Measurements from ENCODE around the gene BRD4.

Gene BRD4

DNA sequence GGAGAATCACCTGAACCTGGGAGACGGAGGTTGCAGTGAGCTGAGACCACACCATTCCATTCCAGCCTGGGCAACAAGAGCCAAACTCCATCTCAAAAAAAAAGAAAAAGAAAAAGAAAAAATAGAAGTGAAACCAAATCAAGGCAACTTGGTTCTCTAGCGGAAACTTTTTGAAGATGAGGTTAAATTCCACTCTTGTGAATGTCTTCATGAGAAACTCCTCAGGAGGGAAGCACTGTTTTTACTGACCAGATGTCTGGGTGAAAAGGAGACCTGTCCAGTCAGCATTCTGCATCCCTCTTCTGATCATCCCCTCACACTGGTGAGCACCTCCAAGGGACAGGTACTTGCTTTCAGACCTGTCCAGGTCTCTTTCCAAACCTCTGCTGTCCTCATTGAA is 15.8 kb downstream of the BRD4 start:
- DNase-seq, result no peak

DNA sequence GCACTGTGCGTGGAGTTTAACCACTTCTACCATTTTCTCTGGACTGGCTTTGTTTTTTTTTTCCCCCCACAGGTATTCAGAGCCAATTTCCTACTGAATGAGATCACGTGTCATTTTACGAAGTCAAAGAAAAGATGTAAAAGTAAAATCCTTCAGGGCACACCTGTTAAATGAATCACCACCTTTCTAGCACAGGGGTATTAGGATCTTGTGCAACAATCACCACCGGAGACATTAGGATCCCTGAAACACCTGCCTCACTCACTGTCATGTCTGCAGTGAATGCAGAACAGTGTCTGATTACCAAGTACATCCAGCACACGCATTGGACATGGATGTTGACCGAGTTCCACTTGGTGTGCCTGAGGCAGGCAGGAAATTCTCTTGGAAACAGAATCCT is 17.2 kb downstream of the BRD4 start:
- DNase-seq, result no peak

DNA sequence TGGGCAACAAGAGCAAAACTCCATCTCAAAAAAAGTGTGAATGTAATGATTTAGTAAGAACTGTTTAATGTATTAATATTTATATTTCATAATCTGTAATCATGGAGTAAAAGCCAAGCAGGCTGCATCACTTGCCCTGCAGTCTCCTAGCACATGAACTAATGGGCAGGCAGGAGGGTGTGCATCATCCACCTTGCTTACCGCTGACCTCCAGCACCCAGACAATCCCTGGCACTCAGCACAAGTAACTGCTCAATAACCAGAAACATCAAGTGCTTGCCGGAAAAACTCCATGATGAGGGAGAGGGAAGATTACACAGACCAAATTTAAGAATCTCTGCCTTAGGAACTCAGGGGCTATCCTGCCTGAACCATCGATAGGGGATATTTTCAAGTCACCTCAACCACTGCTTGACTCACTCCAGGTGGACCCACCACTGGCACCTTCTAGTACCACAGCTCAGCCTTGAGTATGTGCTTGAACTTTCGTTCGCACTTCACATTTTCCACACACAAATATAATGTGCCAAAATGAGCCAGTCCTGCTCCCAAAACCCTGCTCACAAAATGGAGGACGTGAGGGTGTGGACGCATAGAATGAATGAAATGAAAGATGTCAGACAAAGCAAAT is 18.6 kb downstream of the BRD4 start:
- no peak for DNase-seq

DNA sequence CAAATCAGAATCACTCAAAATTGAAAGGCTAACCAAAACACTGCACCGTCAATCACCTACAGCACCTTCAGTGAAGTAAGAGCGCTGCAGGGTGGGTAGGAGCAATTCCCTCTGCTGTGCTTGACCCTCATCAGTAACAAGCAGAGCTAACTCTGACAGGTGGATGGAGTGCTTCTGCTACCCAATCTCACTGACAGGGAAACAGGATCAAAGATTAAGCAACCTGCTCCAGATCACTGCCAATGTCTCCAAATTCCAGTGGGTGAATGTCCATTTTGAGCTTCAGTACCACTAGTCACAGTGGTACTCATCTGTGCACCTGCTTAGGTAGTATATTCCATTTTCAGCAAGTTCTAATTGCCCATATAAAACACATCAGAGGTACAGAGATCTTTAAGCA is 25.2 kb downstream of the BRD4 start:
- DNase-seq, result no peak

DNA sequence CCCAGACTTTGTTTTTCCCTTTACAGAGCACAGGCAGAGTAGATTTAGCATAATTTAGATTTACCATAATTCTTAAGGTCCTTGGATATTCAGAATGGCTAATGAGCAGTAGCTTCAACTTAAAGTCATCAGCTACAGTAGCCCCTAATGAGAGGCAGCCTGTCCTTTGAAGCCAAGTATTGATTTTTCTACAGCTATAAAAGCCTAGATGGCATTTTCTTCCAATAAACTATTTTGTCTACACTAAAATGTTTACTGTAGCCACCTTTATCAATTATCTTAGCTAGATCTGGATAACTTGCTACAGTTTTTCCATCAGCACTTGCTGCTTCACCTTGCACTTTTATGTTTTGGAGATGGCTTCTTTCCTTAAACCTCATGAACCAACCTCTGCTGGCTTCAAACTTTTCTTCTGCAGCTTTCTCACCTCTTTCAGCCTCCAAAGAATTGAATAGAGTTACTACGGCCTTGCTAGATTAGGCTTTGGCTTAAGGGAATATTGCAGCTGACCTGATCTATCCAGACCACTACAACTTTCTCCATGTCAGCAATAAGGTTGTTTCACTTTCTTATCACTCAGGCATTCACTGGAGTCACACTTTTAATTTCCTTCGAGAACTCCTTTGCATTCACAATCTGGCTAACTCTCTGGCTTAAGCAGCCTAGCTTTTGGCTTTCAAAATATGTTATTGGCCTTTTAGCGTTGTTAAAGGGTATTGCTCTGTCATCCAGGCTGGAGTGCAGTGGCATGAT is 26.6 kb downstream of the BRD4 start:
- DNase-seq, result no peak

DNA sequence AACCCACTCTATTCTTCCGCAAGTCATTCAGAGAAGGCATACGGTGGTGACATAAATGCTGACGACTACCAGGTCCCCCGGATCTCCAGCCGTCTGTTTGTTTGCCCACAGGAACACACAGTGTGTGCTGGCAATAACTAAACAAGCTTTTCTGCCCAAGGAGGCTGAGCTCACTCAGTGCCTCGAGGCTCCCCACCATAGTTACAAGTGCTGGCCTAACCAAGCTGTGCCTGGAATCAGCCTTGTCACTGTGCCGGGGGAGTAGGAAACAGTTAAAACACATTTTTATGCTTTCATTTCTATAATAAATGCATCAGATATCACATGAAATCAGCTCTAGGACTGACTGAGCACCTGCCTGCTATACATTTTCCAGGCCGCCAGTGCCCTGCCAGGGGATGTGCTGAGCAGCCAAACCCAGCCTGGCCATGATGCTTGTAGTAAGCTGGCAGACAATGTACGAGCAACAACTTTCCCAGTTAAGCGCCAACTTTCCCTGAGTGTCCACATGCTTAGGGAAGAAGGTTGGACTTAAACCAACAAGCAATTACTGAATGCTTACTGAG is 28.1 kb downstream of the BRD4 start:
- peak in 15 of 58 donors; percentile 13 to 59 (median 28) for DNase-seq

DNA sequence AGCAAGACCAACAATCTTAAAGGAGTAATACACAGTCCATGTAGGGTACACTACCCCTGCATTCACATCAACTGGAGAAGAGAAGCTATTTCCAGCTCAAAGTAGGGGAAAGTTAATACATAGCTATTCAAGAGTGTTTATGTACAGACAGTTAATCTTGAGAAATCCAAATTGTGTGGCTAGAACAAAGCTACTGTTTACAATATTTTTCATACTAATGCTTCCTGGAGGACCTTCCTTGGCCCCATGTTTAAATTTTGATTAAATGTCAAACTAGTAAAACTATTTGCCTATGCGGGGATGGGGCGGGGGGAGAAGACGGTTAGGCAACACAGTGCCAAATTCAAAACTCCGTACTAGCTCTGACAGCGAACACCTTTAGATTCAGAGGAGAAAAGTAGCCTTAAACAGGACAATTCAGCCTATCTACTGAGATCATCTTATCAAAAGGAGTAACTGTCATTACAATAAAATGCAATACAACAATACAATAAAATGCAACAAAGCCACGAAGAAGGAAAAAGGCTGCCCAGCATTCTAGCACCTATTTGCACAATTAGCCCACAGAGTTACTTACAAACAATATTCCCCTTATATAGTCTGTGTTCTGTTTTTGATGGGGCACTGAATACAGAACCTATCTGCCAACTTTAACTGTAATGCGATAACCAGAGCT is 29.1 kb downstream of the BRD4 start:
- no peak for DNase-seq

DNA sequence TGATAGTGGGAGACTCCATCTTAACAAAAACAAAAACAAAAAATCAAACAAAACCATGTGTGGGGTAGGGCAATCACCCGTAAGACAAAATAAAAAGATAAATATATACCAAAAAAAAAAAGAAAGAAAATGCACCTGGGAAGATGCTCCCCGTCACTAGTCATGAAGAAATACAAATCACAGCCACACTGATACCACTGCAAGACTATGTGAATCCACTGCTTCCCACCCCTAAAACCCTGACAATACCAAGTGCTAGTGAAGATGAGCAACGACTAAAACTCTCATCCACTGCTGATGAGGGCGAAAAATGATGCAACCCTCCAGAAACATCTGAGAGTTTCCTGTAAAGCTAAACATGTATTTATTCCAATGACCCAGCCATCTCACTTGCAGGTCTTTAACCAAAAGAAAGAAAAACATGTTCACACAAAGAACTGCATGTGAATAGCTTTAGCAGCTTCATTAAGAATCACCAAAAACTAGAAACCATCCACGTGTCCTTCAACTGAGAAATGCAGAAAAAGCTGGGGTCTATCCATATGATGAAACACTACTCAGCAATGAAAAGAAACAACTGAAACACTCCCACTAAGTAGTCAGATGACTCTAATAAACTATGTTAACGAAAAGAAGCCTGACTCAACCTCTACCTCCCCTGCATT is 31.7 kb downstream of the BRD4 start:
- DNase-seq, result no peak

DNA sequence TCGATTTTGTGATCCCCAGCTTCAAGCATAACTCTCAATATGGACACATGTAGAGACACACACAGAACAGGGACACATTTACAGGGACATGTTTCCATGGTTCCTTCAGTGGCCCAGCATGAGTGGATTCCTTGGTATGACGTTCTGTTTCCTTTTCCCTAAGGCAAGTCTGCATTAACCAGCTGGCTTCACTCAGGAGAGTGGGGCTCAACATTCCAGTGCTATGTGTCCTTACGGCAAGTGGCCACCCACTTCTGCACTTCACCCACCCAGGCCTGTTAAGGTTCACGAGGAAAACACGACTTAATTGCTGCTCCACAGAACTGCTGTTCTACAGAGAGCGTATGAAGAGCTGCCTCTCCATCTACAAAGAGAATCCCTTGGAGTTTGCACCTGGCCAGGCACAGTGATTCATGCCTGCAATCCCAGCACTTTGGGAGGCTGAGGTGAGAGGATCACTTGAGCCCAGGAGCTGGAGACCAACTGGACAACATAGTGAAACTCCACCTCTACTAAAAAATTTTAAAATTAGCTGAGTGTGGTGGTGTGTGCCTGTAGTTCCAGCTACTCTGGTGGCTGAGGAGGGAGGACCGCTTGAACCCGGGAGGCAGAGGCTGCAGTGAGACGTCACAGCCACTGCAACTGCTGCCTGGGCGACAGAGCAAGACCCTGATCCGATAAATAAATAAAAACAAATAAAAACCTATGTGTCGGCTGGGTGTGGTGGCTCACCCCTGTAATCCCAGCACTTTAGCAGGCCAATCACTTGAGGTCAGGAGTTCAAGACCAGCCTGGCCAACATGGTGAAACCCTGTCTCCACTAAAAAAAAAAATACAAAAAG is 32.5 kb downstream of the BRD4 start:
- no peak for DNase-seq

DNA sequence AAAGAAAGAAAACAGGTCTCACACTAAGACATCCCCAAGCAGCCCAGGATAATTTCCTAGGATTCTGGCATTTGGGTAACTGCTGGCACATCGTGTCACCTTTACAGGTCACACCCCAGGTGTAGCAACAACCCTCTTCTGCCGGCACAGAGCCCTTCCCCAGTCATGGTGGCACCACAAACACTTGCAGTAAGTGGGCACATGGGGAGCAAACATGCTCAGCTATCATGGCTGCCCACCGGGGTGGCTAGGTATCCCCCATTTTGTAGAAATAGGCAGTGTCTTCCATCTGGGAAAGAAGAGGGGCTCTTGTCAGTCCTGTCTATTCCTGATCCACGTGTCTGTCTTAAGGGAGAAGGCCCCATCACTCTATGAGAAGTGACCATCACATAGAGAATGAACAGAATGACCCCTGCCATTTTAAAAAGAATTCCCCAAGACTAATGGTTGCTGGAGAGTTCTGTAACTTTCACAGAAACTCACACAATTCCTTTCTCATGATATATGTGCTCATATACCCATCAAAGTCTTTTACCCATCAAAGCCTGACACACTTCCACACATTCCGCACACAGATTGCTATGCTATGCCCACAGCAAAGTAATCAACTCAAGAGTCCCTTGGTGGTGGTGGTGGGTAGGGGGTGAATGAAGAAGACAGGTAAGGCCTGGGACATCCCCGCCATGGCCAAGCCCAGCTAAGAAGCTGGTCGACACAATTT is 33.3 kb downstream of the BRD4 start:
- DNase-seq, result no peak

DNA sequence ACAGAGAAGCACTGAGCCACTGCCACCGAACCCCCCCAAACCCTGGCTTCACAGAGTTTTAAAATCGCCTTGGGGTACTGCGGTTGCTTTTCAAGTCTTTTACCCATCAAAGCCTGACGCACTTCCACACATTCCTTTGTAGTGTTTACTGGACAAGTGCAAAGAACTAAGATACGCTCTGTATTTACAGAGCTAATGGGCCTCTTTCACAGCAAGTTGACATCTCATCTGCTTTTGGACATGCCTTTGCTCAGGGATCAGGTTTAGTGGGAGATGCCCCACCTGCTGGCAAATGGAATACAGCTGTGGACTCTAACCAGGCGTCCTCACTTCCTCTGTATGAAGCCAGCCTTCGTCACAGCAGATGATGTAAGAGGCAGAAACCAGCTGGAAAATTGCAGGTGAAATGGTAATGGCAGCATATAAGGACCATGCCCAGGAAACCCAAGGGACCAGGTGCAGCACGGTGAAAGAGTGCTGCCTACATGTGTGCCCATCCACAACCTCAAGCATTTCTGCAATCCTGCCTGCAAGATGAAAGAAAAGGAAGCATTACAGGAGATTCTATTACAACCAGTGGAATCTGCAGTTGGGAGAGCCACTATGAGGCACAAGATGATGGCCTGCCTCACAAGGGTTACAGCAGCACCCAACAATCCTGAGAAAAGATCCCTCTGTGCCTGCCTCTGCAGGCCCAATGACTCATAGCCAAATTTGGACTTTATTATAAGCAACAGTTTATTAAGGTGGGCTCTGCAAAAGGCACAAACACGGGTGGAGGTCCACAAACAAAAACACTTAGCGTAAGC is 34.7 kb downstream of the BRD4 start:
- no peak for DNase-seq

DNA sequence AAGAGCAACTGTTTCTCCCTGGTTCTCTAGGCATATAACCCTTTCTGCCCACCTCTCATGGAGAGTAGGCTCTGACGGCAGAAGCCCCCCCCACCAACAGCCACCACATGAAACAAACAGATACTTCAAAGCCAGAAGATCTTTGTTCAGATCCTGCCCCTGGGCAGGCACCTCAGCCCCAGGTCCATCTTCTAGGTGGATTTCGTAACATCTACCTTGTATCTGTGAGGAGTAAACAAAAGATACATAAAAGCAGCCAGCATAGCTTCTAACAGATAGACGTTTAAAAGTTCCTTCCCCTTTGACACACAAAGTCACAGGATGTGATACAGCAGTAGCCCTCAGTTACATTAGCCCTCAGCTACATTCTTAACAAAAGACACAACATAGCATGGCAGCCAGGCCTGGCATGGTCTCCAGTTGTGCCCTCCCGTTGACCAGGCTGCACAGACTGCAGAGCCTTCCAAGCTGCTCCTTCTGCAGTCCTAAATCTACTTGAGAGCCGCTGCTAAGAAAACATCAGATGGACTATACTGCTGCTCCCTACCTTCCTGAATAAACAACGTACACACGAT is 35.4 kb downstream of the BRD4 start:
- DNase-seq, result no peak

DNA sequence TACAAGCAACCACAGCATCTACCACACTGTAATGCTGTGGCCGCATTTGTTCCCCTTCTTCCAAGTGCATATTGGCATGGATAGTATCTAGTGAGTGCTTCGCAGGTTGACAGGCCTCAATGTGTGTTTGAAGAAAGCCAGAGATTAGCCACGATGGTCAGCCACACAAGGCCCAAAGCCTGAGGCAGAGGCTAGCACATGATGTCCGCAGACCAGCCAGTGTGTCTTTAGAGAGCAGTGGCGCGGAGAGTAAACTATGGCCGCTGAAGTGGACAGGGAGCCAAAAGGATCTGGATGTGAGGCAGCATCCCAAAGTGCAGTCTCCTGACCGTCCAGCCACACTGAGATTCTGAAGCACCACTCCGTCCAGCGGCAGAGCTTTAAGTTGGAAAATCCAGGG is 36.0 kb downstream of the BRD4 start:
- peak in 1 of 58 donors; percentile 9 for DNase-seq

DNA sequence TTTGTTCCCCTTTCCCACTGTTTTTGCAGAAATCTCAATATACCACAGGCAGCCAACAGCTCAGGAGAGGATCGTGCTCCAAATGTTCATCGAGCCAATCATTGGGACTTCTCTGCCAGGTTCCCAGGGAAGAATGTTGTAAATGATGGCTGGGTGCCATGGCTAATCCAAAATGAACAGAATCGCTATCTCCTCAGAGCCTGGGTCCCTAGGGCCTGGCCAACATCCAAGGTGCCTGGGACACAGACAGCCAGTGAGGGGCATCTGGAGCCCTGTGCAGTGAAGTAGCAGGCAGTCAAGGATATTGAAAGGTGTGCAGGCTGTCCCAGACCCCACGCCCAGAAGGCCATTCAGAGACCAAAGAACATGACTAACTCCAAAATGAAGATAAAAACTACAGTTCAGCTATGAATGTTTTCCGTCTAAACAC is 37.8 kb downstream of the BRD4 start:
- DNase-seq, result peak in 2 of 58 donors; percentile 17 to 19

DNA sequence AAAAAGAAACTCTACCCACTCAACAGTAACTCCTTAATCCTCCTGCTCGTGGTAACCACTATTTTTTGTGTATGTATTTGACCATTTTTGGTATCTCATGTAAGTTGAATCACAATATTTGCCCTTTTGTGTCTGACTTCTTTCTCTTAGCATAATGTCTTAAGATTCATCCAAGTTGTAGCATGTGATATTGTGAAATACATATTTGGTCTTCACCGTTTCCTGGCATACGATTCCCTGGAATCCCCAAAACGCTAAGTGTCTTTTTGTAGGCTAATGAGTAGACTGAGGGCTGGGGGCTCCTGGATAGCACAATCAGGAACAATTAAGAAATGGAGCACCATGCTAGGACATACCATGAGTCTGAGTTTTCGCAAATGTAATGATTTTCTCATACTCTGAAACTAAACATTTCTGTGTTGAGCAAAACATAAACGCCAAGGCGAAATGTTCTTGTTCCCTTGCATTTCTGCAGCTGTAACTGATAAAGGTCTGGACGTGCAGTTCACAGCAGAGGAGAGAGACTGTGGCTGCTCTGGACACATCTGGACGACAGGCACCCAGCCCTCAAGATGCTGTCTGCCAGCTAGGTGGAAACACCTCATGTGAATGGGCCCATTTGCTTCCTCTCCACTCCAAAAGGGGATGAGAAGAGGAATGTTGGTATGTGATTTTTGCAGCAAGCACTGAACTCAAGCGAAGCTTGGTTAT is 38.4 kb downstream of the BRD4 start:
- no peak for DNase-seq

DNA sequence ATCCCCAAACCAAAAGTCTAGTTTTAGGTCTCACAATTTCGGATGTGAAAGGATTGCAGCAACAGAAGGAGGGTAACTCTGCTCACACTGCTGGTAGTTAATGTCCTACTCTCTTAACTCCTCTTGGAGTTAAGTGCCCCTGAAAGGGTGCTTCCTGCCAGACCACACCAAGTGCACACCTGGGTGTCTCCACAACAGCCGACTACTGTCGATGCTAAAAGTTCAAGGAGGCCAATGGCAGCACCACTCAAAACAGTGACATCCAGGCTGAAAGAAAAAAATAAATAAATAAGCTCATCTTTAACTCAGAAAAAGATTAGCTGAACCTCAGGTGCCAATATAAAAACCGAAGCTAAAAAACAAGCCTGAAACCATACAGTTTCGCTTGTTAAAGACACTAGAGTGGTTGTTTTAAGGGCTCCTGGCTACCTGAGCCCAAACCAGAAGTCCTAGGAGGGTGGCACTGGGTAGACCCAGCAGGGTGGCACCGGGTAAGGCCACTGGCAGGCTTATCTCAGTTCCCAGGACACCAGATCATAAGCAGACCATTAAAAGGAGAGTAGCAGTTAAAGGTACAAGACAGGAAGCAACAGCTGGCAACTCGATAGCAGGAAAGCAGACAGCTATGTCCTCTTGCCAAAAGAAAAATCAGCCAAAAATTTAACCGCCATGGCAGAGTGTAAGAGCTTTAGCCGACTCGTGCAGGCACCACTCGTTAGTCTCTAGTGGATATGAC is 39.3 kb downstream of the BRD4 start:
- no peak for DNase-seq

DNA sequence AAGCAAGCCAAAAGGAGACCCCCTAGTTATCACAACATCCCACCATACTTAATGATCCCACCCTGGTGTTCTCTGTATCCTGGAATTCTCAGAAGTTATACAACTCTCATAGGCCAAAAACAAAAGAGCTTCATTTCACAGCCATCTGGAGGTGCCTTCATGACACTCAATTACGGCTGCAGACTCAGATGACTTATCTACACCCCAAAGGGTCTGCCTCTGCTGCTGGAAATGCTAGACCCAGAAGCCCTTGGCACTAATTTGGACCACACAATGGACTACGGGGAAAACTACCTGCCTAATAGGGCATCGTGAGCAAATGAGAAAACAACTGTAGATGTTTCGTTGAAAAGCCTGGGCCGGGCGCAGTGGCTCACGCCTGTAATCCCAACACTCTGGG is 40.2 kb downstream of the BRD4 start:
- DNase-seq, result no peak
